ENCODE measurements around the gene CNIH3.
A peak's percentile ranks its signal among the peaks of the same experiment; 100 is the strongest.
"Not testable (repeated sequence)": the region's sequence is repeated elsewhere in the genome, so short reads cannot be mapped to it uniquely, and the experiment has no call there.

CNIH3 gene

GRCh38 chr1:224690576-224690975, 74.5 kb downstream of the CNIH3 start:
- no peak for DNase-seq

- DNase-seq, result no peak
Measured at GRCh38 chr1:224691148-224691925, 75.2 kb downstream of the CNIH3 start.

- no peak for DNase-seq
Measured at GRCh38 chr1:224694969-224695368, 78.9 kb downstream of the CNIH3 start.

- no peak for DNase-seq
Measured at GRCh38 chr1:224696021-224696420, 79.9 kb downstream of the CNIH3 start.

- DNase-seq, result no peak
Measured at GRCh38 chr1:224696891-224697765, 81.0 kb downstream of the CNIH3 start.

GRCh38 chr1:224698015-224698451, 81.9 kb downstream of the CNIH3 start:
- DNase-seq, result no peak

GRCh38 chr1:224700918-224701531, 84.9 kb downstream of the CNIH3 start:
- no peak for DNase-seq

GRCh38 chr1:224703702-224704101, 87.6 kb downstream of the CNIH3 start:
- no peak for DNase-seq

GRCh38 chr1:224704107-224704735, 88.1 kb downstream of the CNIH3 start:
- DNase-seq, result peak; percentile 11

GRCh38 chr1:224705578-224705977, 89.5 kb downstream of the CNIH3 start:
- no peak for DNase-seq

GRCh38 chr1:224707843-224708725, 92.0 kb downstream of the CNIH3 start:
- DNase-seq, result no peak

GRCh38 chr1:224710196-224710595, 94.1 kb downstream of the CNIH3 start:
- no peak for DNase-seq

GRCh38 chr1:224711231-224711756, 95.2 kb downstream of the CNIH3 start:
- DNase-seq, result not testable (repeated sequence)

GRCh38 chr1:224711876-224712275, 95.8 kb downstream of the CNIH3 start:
- no peak for DNase-seq

GRCh38 chr1:224713228-224713627, 97.1 kb downstream of the CNIH3 start:
- no peak for DNase-seq

- DNase-seq, result no peak
Measured at GRCh38 chr1:224714553-224714952, 98.4 kb downstream of the CNIH3 start.

GRCh38 chr1:224718470-224719053, 102.4 kb downstream of the CNIH3 start:
- DNase-seq, result no peak

GRCh38 chr1:224719716-224720115, 103.6 kb downstream of the CNIH3 start:
- no peak for DNase-seq

- DNase-seq, result no peak
Measured at GRCh38 chr1:224720216-224720615, 104.1 kb downstream of the CNIH3 start.

- DNase-seq, result no peak
Measured at GRCh38 chr1:224721000-224721399, 104.9 kb downstream of the CNIH3 start.

GRCh38 chr1:224722838-224723237, 106.7 kb downstream of the CNIH3 start:
- no peak for DNase-seq
